NCI-H774 (cell line): Measurements from ENCODE around the gene USP2.
A peak's percentile ranks its signal among the peaks of the same experiment; 100 is the strongest.

Experiments used
- DNase-seq: peaks from one replicate; lab custom pipeline; 2025; lab: John Stamatoyannopoulos, UW

Gene USP2

DNA sequence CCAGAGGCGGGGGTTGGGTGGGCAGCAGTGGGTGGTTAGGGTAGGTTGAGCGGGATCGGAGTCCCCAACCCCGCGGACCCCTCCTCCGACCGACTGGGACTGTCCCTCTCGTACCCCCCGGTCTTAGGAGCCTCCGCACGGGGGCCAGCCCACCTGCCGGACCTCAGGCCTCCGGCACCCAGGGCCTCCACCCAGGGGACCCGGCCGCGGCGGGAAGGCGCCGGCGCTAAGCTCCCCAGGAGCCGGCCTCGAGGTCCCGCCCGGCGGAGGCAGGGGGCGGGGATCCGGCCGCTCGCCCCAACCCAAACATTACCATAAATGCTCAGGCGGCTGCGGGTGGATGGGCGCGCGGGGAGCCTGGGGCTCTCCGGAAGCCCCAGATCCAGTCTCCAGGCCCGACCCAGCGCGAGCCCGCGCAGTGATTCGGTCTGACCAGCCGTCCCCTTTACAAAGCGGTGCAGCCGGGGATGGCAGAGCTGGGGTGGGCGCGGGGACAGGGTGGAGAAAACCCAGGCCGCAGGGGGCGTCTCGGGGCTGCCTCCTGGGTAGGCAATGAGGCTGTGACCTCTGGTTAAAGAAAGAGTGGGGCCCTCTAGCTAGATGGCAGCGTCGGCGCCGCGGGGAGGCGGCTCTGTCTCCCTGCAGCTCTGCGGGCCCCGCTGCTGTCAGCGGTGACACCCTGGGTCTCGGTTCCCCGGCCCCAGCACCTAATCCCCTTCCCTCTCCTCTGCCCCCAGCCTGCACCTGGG, 60.5 kb downstream of the USP2 start:
- no peak for DNase-seq

DNA sequence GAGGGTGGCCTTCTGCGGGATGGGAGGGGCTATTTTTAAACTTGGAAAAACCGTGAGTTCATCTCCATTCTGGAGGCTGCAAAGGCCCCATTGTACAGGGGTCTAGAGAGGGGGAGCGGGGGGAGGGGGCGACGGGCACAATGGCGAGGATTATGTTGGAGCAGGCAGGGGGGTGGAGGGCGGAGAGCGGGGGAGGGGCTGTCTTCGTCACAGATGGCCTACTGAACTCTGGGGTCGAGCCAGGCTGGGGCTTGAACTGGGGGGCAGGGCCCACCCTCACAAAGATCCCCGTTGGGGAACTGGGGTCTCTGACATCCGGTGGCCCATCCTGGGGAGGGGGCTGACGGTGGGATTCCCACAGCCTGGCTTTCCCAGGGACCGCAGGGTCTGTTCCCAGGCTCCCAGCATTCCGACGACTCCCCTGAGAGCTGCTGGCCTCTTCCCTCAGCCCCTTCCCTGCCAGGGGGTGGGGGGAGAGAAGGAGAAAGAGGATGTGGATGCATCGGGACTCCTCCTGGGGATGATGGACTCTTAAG, 61.2 kb downstream of the USP2 start:
- DNase-seq, result no peak

DNA sequence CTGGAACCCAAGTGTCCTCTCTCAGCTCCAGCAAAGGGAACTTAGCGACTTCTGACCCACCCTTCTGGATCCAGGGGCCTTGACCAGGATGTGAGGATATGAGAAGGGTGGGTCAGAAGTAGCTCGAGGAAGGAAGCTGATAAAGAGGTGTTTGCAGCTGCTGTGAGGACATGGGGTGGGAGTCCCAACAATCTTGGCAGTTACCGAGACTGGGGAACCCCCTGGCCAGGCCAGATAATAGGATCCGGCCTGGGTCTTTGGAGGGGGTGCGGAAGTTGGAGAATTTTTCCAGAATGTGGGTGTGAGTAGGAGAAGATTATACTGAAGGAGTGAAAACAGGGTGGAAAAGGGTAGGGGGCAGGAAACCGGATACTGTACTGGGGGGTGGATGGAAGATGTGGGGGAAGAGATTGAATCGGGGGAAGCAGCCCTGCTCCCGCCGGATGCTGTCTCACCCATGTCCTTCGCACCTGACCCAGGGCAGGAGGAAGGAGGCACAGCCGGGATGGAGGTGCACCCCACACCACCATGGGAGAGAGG, 61.7 kb downstream of the USP2 start:
- DNase-seq, result no peak

DNA sequence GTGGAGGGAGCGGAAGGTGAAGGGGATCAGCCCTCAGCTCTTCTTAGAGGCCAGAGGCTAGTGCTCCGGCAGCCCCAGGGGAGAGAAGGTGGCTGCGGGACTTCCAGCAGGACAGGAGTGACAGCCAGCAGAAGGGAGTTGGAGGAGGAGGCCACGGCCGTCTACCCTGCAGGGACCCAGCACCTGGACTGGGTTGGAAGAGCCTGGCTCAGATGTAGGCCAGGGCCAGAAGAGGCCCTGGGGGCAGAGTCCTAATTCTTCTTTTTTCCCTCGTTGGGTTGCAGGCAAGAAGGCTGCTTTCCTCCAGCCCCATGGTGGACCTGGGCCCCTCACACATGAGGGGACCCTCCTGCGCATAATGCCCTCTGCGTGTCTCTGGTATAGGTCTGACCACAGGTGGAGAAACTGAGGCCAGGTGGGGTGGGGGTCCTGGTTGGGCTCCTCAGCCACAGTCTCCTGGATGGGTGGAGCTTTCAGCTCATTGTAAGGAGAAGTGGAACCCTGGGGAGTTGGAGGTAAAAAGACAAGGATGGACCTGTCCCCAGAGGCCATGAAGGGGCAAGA, 62.3 kb downstream of the USP2 start:
- no peak for DNase-seq

DNA sequence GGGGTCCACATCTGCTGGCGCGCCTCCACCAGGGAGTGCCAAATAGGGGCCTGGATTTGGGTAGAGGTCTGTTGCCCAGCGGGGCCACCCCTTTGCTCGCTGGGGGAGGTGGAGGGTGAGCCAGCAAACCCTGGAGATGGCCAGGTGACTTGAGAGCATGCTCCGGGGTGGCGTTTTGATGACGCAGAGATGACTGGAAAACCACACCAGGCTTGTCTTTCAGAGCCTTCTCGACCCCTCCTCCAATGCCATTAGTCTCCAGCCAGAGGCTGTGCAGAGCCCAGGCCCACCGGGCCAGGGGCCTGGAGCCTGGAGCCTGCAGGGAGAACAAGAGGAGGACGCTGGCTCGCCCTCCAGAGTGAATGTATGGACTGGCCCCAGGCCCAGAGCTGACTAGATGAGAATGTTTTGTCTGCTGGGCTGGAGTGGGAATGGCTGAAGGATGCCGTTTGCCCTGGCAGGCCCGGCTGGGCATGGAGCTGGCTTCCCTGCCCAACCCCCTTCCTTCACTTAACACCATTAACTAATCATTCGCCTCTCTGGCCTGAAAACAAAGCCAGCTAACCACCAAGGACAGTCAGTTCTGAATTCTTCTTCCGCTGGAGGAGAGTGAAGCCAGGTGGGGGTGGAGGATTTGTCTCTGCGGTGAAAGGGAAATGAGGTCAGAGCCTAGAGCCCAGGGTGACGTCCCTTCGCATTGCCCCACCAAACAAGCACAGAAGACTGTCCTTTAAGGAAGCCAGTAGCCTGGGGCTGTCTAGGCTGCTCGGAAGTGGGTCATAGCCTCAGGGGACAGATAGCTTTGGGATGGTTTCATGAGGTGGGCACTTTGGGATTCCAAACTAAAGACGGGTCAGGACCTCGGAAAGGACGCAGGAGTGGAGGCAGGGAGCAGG, 63.0 kb downstream of the USP2 start:
- DNase-seq, result no peak

DNA sequence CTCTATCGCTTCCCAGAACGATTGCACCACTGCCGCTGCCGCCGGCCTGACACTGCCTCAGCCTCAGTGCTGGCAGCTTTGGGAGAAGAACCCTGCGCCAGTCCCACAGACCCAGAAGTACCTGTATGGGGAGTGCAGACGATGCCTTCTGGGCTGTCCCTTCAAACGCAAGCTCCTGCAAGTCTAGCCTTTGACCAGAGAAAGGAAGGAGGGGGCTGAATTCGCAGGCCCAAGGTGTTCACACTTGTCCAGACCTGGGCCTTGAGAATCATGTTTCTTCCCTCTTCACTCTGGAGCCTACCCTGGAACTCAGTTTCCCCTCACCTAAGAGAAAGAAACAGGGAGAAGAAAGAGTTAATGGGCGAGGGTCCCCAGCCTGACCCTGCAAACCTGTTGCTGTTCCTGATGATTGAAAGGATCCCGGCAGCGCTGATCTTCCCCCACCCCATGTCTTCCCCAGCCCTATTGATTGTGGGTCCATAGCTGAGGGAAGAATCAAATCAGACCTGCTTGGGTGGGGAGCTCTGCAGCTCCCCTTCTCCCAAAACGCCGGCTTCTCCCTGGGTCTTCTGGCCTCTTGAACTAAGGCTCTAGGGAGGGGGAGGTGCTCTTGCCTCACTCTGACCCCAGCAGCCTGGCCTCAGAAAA, 63.8 kb downstream of the USP2 start:
- no peak for DNase-seq

DNA sequence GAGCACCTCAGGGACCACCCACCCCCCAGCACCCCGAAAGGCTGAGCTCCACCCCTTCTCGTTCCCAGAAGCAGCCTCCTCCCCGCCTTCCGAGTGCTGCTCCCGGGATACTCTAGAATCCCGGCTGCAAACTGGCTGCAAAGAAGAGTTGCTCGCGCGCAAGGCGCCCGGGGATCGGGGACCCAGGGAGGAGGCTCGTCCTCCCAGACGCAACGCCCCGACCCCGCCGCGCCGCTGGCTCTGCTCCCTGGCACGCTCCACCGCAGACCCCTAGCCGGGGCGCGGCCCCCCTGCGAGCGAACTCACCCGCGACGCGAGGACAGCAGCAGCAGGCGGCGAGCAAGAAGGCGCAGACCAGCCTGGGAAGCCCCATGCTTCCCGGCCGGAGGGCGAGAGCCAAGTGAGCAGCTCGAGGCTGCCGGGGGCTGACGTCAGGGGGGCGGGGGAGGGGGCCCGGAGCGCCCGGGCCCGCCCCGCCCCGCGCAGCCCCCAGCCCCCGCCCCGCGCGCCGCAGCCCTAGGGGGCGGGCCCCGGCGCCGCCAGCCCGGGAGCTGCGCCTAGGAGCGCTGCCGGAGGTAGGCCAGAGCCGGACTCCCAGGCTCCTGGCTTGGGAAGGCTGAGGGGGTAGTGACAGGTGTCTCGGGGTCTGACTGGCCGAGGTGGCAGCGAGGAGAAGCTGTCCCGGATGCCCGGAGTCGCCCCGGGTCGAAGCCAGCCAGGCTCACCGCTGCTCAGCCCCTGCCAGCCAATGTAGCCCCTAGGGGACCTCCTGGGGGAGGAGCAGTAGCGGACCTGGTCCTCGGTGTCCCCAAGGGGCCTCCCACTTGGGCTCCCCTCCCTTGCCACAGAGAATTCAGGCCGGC, 64.5 kb downstream of the USP2 start, which contains the start of gene MCAM:
MCAM (minus strand) TSS at position 402 of the 863 bp plus-strand sequence; CDS start at position 373, 29 bp downstream.
- DNase-seq, result no peak

DNA sequence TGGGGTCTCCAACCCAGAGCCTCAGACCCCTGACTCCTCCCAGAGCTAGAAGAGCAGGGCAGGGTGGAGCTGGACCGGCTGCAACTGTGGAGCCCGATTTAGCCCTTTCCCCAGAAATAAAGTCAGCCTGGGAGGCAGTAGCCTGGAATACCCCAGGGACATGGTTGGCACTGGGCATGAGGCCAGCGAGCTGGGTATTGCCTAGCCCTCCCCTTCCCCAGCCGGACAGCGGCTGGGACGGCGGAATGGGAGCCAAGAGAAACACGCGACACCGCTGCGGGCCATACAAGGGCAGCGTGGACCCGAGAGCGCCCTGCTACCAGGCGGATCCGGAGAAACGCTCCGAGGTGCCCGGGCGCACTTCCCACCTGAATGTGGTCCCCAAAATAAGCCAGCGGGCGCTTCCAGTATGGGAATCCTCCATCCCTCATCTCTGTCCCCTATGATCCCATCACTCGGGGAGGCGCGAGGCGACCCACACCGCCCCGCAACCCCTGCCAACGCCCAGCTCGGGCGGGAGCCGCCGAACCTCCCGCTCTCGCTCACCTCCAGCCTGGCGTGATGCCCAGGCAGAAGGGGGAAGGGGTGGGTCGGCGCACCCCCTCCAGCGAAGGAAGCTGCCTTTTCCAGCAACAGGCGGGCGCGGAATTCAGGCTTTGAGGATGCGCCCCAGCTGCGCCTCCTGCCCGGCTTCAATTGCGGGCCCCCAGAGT, 65.3 kb downstream of the USP2 start:
- no peak for DNase-seq

DNA sequence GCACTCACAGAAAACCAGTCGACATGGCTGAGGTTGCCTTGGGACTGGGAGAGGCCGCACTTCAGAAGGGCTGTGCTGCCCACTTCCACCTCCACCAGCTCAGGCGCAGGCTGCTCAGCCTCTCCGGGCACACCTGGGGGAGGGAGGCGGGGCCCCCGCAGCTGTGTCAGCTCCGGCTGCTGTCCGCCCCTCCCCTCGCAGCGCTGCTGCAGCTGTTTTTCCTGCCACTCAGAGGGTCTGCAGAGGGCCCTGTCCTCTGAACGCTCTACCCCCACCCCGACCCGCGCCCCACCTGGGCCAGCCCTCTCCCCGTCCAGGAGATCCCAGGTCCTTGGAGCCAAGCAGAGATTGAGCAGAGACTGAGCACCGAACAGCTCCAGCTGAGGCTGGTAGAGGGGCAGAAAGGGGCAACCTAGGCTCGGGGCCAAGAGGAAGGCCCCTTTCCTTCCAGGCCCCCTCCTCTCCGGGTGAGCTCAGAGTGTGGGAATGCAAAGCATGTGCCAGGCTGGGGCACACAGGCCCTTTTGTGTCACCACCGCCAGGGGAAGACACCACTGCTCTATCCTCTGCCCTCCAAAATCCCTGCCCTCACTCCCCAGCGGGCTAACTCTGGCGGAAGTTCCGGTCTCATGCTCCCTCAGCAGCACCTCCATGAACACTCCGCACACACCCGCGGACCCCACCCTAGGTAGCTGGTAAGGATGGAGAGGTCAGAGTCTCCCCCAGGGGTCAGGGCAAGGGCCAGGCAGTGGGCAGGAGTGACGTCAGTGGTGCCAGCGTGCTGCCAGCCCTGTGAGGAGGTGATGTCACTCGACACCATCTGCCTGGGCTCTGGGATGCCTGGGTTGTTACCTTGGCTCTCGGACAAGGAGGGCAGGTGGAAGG, 66.1 kb downstream of the USP2 start:
- DNase-seq, result peak; percentile 25

DNA sequence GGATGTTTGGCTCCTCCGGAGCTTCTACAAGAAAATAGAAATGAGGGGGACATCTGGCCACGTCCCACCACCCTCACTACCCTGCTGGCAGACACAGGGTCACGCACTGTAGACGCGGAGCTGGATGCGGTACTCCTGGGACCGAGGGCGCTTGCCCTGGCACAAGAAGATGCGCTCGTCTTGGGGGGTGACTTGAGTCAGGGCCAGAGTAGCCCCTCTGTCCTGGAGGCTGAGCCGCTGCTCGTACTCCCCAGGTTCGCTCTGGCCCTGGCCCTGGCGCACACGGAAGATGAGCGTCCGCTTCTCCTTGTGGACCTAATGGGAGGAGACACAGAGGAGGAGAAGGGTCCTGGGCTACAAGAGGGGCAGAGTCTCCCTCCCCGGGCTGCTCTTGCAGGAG, 66.8 kb downstream of the USP2 start:
- DNase-seq, result no peak

DNA sequence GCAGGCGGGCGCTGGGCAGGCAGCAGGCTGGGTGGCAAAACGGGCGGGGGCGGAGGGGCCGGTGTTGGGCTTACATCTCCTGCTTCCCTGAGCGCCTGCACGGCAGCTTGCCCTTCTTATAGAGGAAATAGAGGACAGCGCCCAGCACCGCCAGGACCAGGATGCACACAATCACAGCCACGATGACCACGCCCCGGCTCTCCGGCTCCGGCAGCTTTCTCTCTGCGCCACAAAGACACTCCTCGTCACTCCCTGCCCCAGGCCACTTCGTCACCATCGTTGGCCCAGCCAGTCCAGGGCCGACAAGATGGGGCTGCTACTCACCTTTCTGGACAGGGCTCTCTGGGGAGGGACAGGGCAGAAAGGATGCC, 70.8 kb downstream of the USP2 start:
- no peak for DNase-seq

DNA sequence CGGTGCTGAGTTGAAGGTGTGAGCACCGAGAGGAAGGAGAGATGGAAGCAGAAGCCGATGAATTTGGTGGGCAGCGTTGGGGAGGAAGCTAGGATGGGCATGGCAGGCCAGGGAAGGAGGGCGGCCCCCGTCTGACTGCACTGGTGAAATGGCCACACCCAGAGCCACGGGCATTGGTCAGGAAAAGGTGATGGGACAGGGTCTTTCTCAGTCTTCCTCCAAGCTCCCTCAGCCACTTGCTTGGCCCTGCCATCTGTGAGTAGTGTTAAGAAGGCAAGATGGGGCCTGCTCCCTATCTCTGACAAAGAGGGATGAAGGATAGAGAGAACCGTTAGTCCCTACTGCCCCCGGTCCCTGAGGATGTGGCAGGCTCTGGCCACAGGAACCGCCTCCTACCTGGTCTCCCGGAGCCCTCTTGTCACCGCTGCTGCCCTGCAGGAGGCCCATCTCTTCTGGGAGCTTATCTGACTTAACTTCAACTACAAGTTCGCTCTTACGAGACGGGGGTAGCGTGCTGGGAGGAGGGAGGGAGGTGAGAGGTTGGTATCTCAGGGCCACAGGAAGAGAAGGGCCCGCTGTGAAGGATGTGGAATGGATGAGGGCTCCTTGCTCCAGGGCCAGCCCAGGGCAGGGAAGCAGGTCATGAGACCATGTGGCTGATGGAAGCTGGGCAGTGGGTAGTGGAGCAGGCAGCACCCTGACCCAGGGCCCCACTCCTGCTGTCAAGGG, 71.4 kb downstream of the USP2 start:
- no peak for DNase-seq

DNA sequence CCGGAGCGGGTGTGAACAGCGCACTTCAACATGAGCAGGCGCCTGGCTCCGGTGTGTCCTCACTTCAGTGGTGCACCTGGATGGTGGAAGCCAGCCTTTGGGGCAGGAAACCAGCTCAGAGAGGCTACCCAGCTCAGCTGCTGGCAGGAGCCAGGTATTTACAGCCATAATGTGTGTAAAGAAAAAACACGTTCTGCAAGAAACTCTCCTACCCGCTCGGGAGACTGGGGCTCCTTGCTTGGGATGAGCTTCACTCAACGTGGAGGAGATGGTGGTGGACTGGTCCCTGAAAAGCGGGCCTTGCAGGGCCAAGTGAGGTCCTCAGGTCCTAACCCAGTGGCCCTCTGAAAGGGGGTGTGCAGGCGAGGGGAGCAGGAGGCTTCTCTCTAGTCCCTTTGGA, 72.1 kb downstream of the USP2 start:
- DNase-seq, result no peak

DNA sequence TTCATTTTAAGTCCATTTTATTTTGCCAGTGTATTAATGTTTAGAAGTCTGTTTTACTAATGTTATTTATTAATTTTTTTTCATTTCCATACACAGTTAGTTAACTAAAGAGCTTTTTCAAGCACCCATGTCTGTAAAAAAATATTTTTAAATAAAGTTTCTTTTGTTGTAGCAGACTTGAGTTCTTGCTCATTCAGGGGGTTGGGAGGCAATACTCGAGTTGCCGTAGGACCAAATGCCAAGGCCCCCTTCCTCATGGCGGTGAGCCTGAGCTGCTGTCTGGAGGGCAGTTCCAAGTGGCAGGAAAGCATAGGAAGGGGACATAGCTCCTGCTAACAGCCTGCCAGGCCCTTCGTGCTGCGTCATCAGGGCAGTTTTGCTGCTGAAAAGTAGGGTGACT, 73.5 kb downstream of the USP2 start:
- DNase-seq, result no peak

DNA sequence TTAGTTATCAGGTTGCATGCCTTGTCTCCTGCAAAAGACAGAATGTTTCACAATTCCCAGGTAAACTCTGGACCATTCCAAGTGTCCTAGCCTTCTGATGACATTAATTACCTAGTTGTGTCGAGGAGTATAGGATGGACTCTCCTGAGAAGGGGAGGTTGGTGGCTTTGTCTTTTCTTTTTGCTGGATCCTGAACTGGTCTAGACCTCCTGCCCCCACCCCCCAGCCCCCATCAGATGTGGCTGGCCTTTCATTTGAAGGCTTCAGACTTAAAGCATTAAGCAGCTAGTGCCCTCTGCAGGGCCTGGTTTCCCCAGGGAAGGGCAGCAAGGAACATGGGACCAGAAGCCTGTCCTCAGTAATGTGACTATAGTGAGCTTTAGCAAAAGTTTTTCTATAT, 74.3 kb downstream of the USP2 start:
- no peak for DNase-seq

DNA sequence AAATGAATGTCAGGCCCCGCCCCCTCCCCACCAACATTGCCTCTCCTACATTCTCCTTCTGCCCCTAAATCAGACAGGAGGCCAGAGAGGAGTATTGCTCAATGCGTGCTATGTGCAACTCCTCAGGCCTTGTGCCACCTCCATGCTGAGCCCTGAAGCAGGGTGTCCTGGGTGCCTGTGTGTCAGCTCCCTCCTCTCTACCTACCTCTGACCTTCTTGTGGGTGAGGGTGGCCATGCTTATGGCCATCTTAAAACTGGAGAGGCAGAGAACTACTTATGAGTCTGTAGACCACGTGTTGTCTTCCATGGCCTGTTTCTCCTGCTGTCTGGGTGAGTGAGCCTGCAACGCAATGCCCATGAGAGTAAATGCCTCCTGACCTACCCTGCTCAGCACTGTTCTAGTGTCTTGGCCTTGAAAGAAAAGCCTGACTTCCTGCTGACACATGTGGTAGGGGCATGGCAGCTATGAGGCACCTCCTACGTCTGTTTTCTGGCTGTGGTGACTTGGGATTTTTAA, 75.1 kb downstream of the USP2 start:
- DNase-seq, result no peak

DNA sequence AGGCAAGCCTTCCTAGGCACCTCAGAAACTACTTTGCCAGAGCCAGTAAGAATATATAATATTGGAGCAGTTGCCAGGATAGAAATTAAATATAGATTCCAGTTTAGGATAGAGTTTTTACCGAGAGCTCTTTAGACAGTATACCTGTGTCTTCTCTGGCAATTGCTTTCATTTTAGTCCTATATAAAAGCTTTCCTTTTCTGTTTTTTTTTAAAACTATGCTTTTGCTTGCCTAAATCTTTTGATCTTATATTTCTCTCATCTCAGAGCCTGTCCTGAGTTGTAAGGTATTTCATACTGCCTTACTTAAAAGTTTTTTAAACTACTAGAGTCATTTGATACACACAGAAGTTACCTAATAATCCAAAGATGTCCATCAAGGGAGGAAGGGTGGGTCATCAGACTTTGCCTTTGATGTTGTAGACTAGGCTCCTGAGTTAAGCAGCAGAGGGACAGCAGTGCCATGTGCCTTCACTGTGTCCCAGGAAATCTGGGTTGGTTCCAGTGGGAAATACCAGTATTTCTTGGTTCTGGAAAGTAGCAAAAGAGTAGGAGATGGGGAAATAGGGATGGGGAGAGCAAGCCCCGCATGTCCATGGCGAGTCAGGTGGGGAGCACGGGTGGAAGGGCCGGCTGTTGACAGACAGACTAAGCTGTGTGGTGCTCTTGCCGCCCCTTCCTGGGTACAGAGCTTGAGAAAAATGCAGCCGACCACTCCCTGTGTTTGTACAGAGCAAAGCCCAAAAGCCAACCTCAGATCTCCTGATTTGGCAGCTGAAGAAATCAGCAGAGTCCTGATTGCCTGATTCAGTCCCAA, 75.7 kb downstream of the USP2 start:
- DNase-seq, result no peak
